ENCODE measurements around the gene BAZ2B. TPM values are rescaled to one million over a fixed set of nuclear protein-coding genes. Genes with fewer than 3 reads are reported as not detected.
"Not testable (repeated sequence)": the region's sequence is repeated elsewhere in the genome, so short reads cannot be mapped to it uniquely, and the experiment has no call there.

Gene BAZ2B
- polyA plus RNA-seq, 2 of the 4 experiments (the other 2 are of a cell fraction) = 19.6 to 50.6 TPM

DNA sequence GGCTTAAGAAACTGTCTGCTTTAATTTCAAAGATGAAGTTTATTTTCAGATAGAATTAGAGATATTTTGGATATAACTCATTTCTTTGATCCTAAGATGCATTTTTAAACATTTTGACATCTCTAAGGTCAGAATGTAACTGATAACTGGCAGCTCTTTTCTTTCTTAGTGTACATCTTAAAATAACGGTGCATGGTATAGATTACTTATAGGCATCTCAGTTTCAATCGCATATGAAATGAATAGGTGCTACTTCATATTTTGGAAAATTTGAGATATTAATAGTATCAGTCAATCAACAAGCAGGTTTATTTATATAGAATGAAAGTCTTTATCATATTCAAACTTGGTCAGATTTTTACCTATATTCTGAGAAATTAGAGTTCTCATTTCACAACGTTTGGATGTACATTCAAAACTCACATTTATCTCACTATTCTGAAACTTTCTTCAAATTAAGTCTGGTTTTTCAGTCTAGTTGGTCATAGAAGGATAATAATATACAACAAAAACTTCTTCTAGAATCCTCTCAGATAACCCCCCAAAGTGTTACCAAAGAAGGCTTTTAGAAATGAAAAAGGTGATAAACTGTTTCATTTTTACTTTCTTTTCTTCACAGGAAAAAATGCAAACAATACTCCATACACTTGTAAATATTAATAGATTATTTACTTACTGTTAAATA, 207.1 kb downstream of the BAZ2B start (continued):
- TF ChIP-seq, protein P1, sequence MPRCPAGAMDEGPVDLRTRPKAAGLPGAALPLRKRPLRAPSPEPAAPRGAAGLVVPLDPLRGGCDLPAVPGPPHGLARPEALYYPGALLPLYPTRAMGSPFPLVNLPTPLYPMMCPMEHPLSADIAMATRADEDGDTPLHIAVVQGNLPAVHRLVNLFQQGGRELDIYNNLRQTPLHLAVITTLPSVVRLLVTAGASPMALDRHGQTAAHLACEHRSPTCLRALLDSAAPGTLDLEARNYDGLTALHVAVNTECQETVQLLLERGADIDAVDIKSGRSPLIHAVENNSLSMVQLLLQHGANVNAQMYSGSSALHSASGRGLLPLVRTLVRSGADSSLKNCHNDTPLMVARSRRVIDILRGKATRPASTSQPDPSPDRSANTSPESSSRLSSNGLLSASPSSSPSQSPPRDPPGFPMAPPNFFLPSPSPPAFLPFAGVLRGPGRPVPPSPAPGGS (IDR thresholded peaks at IDR 0.05) = no peak

DNA sequence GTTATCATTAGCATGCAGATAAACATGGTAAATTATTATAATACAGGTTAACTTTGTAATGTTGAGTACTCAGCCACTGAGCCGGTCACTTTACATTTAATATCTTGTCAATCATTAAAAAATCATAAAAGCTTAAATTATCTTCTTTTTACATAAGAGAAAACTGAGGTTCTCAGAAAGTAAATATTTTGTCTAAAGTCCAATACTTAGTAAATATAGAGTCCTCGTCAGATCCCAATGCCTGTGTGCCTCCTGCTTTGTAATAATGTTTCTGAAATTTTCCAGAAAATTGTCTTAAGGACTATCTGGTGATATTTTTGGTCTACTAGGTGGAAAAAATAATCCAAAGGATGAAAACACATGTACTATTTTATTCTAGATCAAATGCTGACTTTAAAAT, 213.6 kb downstream of the BAZ2B start:
- H3K27ac ChIP-seq = no peak overlapping the region
- no peak for TF ChIP-seq FOSB (CRISPR knock-in tag; IDR thresholded peaks at IDR 0.05)
- TF ChIP-seq NFE2L2 (conservative IDR thresholded peaks at IDR 0.05; ENCODE audit: low read length) = no peak
- no peak for TF ChIP-seq HOXB13 (CRISPR knock-in tag; IDR thresholded peaks at IDR 0.05; ENCODE audit: low read depth)
- TF ChIP-seq HDAC2 (IDR thresholded peaks at IDR 0.05) = no peak
- no peak for TF ChIP-seq MAFK (IDR thresholded peaks at IDR 0.05; ENCODE audit: partially characterized antibody)
- TF ChIP-seq ZC3H11A (IDR thresholded peaks at IDR 0.05) = no peak
- no peak for TF ChIP-seq MAZ (IDR thresholded peaks at IDR 0.05; ENCODE audit: borderline replicate concordance, low read depth, low read length)
- TF ChIP-seq NR3C1 (IDR thresholded peaks at IDR 0.05) = no peak
- no peak for TF ChIP-seq JUN (IDR thresholded peaks at IDR 0.05)
- POLR2A ChIA-PET = no interaction called here
- no peaks in the 10 kb centered on the region for H3K9me3 ChIP-seq
- no peak overlapping the region for H3K4me3 ChIP-seq
- ATAC-seq (no peak), FAIRE-seq (no peak), DNase-seq (ENCODE audit: low read depth in 1 of 2, low spot score in 1 of 2) (no peak)
- WGBS (ENCODE audit: missing lambda C conversion rate) = 57% methylated on average over 2 of the region's 2 CpGs
- peaks cover 13% of the 10 kb centered on the region for H3K4me1 ChIP-seq
- CTCF ChIA-PET = no interaction called here
- no peak overlapping the region for H3K4me2 ChIP-seq

DNA sequence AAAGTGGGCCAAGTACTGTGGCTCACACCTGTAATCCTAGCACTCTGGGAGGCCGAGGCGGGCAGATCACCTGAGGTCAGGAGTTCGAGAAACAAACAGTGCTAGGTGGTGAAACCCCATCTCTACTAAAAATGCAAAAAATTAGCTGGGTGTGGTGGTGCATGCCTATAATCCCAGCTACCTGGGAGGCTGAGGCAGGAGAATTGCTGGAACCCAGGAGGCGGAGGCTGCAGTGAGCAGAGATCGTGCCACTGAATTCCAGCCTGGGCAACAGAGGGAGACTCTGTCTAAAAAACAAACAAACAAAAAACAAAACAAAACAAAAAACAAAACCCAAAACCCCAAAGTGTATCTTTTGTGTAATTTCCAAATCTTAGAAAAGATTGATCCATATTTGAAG, 214.2 kb downstream of the BAZ2B start:
- H3K4me3 ChIP-seq; H3K27ac ChIP-seq; H3K4me2 ChIP-seq; CTCF ChIA-PET; FAIRE-seq; H3K9me3 ChIP-seq; ATAC-seq; DNase-seq (ENCODE audit: low read depth in 1 of 2, low spot score in 1 of 2); POLR2A ChIA-PET: not testable (repeated sequence)
- WGBS (ENCODE audit: missing lambda C conversion rate) = 91% methylated on average over 5 of the region's 5 CpGs
- H3K4me1 ChIP-seq = peaks cover 13% of the 10 kb centered on the region

DNA sequence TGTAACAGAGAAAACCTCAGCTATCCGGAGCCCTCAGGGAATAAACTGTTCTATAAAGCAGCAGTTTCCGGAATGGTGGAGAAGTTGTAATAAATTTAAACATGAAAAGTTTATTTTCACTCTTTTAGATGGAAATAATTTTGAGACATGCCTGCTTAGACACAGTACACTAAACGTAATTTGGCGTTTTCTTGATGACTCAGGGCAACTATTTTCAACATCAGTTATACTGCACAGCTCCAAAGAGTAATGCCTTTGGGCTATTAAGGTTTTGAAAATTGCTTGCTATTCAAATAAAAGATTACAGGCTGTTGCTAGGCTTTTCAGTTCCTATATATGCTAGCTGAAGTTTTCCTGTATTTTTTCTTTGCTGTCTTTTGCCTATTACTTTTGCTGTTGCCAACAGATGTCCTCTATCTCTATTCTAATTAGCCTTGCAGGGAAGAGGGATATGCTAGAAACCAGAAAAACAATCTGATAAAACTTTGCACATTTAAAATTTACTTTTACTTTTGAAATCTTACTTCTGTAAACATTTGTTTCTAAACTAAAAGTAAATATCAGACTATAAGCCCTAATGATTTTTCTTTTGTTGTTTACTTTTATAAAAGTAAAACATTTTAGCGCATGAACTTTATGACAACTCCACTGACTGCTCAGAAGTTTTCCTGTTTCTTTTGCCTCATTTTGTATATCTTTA, 216.5 kb downstream of the BAZ2B start:
- no peak for FAIRE-seq

DNA sequence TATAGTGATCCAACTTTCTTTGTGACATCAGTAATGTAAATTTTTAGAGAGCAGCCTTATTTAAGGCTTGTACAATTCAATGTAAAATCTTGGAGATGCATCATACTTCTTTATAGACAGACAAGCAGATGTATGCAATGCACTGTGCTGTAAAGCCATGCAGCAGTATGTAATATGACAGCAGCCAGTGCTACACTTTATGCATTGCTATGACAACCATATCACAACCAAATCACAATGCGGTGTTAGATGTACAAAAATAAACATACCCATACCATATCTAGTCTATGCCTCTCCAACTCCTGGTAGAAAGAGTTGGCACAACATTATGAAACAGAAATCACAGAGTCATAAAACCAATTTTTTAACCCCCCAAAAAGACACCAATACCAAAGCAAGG, 219.5 kb downstream of the BAZ2B start:
- CTCF ChIA-PET = no interaction called here
- FAIRE-seq = no peak
- H3K27ac ChIP-seq = no peak overlapping the region

More for the DNA sequence above, 216.5 kb downstream of the BAZ2B start:
- DNase-seq (ENCODE audit: low read depth in 1 of 2, low spot score in 1 of 2) (peak in 1 of 2 experiments; percentile 11), ATAC-seq (peak; percentile 39 to 70; a peak in 4 of 6 replicates)
- TF ChIP-seq FOSB (CRISPR knock-in tag; IDR thresholded peaks at IDR 0.05) (no peak), MAFK (IDR thresholded peaks at IDR 0.05; ENCODE audit: partially characterized antibody) (peak; percentile 19), CBX8 (IDR thresholded peaks at IDR 0.05) (no peak), FOSL2 (IDR thresholded peaks at IDR 0.05) (no peak), FOSL2 (CRISPR knock-in tag; IDR thresholded peaks at IDR 0.05) (no peak)
- 43% methylated on average over 5 of the region's 5 CpGs for WGBS (ENCODE audit: missing lambda C conversion rate)
- POLR2A ChIA-PET = no interaction called here
- Histone ChIP-seq H3K4me1 (peaks cover 13% of the 10 kb centered on the region), H3K4me2 (peak overlapping the region; percentile 57), H3K9me3 (no peaks in the 10 kb centered on the region), H3K27ac (no peak overlapping the region), H3K4me3 (no peak overlapping the region)
- CTCF ChIA-PET = no interaction called here

More for the DNA sequence above, 219.5 kb downstream of the BAZ2B start:
- TF ChIP-seq POLR2A (IDR thresholded peaks at IDR 0.05; ENCODE audit: low read length) (no peak), HOXA7 (CRISPR knock-in tag; IDR thresholded peaks at IDR 0.05) (no peak), RARB (CRISPR knock-in tag; IDR thresholded peaks at IDR 0.05) (no peak), HEYL (CRISPR knock-in tag; IDR thresholded peaks at IDR 0.05) (no peak), BHLHE40 (IDR thresholded peaks at IDR 0.05; ENCODE audit: low read depth, low read length) (no peak), MYC (IDR thresholded peaks at IDR 0.05; ENCODE audit: borderline replicate concordance, low read length) (no peak), HDAC2 (IDR thresholded peaks at IDR 0.05) (no peak), RCOR1 (IDR thresholded peaks at IDR 0.05; ENCODE audit: low read depth, low read length) (no peak), EHF (CRISPR knock-in tag; IDR thresholded peaks at IDR 0.05) (no peak), EHMT2 (IDR thresholded peaks at IDR 0.05; ENCODE audit: low read depth) (no peak), KDM5A (IDR thresholded peaks at IDR 0.05) (no peak)
- TF ChIP-seq, protein P1 (IDR thresholded peaks at IDR 0.05) = no peak
- TF ChIP-seq, protein P2, sequence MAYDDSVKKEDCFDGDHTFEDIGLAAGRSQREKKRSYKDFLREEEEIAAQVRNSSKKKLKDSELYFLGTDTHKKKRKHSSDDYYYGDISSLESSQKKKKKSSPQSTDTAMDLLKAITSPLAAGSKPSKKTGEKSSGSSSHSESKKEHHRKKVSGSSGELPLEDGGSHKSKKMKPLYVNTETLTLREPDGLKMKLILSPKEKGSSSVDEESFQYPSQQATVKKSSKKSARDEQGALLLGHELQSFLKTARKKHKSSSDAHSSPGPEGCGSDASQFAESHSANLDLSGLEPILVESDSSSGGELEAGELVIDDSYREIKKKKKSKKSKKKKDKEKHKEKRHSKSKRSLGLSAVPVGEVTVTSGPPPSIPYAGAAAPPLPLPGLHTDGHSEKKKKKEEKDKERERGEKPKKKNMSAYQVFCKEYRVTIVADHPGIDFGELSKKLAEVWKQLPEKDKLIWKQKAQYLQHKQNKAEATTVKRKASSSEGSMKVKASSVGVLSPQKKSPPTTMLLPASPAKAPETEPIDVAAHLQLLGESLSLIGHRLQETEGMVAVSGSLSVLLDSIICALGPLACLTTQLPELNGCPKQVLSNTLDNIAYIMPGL (CRISPR knock-in tag; IDR thresholded peaks at IDR 0.05; ENCODE audit: borderline replicate concordance) = no peak
- TF ChIP-seq, protein P3, sequence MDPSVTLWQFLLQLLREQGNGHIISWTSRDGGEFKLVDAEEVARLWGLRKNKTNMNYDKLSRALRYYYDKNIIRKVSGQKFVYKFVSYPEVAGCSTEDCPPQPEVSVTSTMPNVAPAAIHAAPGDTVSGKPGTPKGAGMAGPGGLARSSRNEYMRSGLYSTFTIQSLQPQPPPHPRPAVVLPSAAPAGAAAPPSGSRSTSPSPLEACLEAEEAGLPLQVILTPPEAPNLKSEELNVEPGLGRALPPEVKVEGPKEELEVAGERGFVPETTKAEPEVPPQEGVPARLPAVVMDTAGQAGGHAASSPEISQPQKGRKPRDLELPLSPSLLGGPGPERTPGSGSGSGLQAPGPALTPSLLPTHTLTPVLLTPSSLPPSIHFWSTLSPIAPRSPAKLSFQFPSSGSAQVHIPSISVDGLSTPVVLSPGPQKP (IDR thresholded peaks at IDR 0.05; ENCODE audit: low read depth, low read length) = no peak
- Histone ChIP-seq H3K4me1 (peaks cover 13% of the 10 kb centered on the region), H3K4me2 (no peak overlapping the region), H3K9me3 (no peaks in the 10 kb centered on the region), H3K4me3 (no peak overlapping the region)
- 93% methylated on average over 1 of the region's 1 CpG for WGBS (ENCODE audit: missing lambda C conversion rate)
- no peak for ATAC-seq
- DNase-seq (ENCODE audit: low read depth in 1 of 2, low spot score in 1 of 2) = no peak
- POLR2A ChIA-PET = no interaction called here

All from A549 (cell line).